Astrocyte (in vitro differentiated cells and primary cell): ENCODE results near the gene PCSK5. TPM values are rescaled to one million over a fixed set of nuclear protein-coding genes. Genes with fewer than 3 reads are reported as not detected.
A peak's percentile ranks its signal among the peaks of the same experiment; 100 is the strongest.
"Not testable (repeated sequence)": the region's sequence is repeated elsewhere in the genome, so short reads cannot be mapped to it uniquely, and the experiment has no call there.

Source experiments
- DNase-seq: peaks from one replicate; pipeline ENCODE4 v3.0.0-alpha.2; 2010; ENCODE audit warnings: low read depth
- FAIRE-seq: peaks from 2 replicates; lab custom pipeline; 2011; peaks lifted over from hg19 to GRCh38; lab: Jason Lieb, UNC
- H2AFZ ChIP-seq: 2 replicates; pipeline ENCODE4 v1.6.0; 2012; ENCODE audit warnings: low read depth, low read length, inconsistent platforms
- H3K27ac ChIP-seq: 2 replicates; pipeline ENCODE4 v1.5.1; 2011; ENCODE audit warnings: low read depth, low read length, inconsistent platforms
- H3K27me3 ChIP-seq: 2 replicates; pipeline ENCODE4 v1.6.0; 2011; ENCODE audit warnings: low read length, inconsistent platforms; ENCODE audit not compliant: insufficient read depth
- H3K36me3 ChIP-seq: 2 replicates; pipeline ENCODE4 v1.5.1; 2011; ENCODE audit warnings: low read length, inconsistent platforms; ENCODE audit not compliant: insufficient read depth
- H3K4me1 ChIP-seq: 2 replicates; pipeline ENCODE4 v1.5.1; 2011; ENCODE audit warnings: low read length, inconsistent platforms; ENCODE audit not compliant: insufficient read depth
- H3K4me2 ChIP-seq: 2 replicates; pipeline ENCODE4 v1.6.0; 2012; ENCODE audit warnings: low read length, inconsistent platforms
- H3K4me3 ChIP-seq: 2 replicates; pipeline ENCODE4 v1.5.1; 2011; ENCODE audit warnings: low read depth, mild to moderate bottlenecking, low read length, inconsistent platforms; ENCODE audit not compliant: insufficient read depth
- H3K79me2 ChIP-seq: 2 replicates; pipeline ENCODE4 v1.6.0; 2012; ENCODE audit warnings: mild to moderate bottlenecking, low read length, inconsistent platforms; ENCODE audit not compliant: insufficient read depth
- H3K9ac ChIP-seq: 2 replicates; pipeline ENCODE4 v1.6.0; 2012; ENCODE audit warnings: mild to moderate bottlenecking, low read length, inconsistent platforms
- H3K9me3 ChIP-seq: 2 replicates; pipeline ENCODE4 v1.5.1; 2012; ENCODE audit warnings: low read depth, mild to moderate bottlenecking, low read length, inconsistent platforms; ENCODE audit not compliant: insufficient read depth
- H4K20me1 ChIP-seq: 2 replicates; pipeline ENCODE4 v1.6.0; 2012; ENCODE audit warnings: low read length, inconsistent platforms; ENCODE audit not compliant: insufficient read depth
- H3K27ac Mint-ChIP-seq: one replicate; pipeline ENCODE4 v1.8.0; 2021; ENCODE audit warnings: mild to moderate bottlenecking, mixed read lengths; ENCODE audit not compliant: unreplicated experiment
- H3K27me3 Mint-ChIP-seq: one replicate; pipeline ENCODE4 v1.8.0; 2021; ENCODE audit warnings: low read depth, mixed read lengths; ENCODE audit not compliant: unreplicated experiment
- H3K36me3 Mint-ChIP-seq: one replicate; pipeline ENCODE4 v1.8.0; 2021; ENCODE audit warnings: low read depth, mixed read lengths; ENCODE audit not compliant: unreplicated experiment
- H3K4me1 Mint-ChIP-seq: one replicate; pipeline ENCODE4 v1.8.0; 2021; ENCODE audit warnings: low read depth, mixed read lengths; ENCODE audit not compliant: unreplicated experiment
- H3K4me3 Mint-ChIP-seq: one replicate; pipeline ENCODE4 v1.8.0; 2021; ENCODE audit warnings: mild to moderate bottlenecking, moderate library complexity, mixed read lengths; ENCODE audit not compliant: unreplicated experiment
- H3K9me3 Mint-ChIP-seq: one replicate; pipeline ENCODE4 v1.8.0; 2021; ENCODE audit warnings: mild to moderate bottlenecking, mixed read lengths; ENCODE audit not compliant: unreplicated experiment
- EZH2 ChIP-seq: IDR thresholded peaks from 2 replicates; pipeline ENCODE4 v1.6.1; 2012; ENCODE audit warnings: mild to moderate bottlenecking, low read length, inconsistent platforms; ENCODE audit not compliant: insufficient read depth
- total RNA-seq: library from RNA; stranded (reverse); gene quantifications from 2 replicates; pipeline ENCODE4 v1.2.1, GENCODE V29; 2021
- TF ChIP-seq, protein P1 (sequence below): IDR thresholded peaks from 2 replicates; pipeline ENCODE4 v1.5.1; 2011; ENCODE audit warnings: low read depth, mild to moderate bottlenecking, inconsistent platforms, low read length, moderate library complexity; ENCODE audit not compliant: insufficient read depth

PCSK5 gene
- total RNA-seq, 1 donor from 2014 or later: 13.1 TPM

DNA sequence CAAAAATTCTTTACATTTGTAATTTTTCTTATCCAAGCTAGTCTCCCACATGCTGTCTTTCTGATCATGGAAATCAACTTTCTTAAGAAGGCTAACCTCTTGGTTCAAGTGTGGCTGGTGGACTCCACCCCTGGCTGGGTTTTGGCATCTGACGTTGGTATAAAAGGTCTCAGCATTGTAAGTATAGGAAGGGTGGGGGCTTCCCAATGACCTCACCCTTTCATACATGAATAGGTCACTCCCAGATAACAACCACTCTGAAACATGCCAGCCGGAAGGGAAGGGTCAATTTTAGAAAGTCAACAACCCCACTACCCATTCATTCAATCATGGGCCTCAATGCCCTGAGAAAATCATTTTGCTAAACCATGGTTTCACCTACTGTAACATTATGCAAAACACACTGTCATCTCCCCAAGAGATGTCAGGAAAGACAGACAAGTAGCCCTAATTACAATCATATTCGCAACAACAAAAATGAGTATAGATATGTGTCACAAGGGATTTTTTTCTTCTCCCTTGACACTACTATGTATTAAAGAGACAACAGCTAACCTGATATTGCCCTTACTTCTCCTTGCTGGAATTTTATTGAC lies 31.9 kb upstream of the PCSK5 start:
- FAIRE-seq (no peak), DNase-seq (no peak)
- H3K9me3 ChIP-seq: no peaks in the 10 kb centered on the region
- Mint-ChIP-seq H3K27me3 (no peaks in the 10 kb centered on the region), H3K27ac (no peak overlapping the region), H3K36me3 (no peaks in the 10 kb centered on the region), H3K4me3 (no peak overlapping the region), H3K9me3 (no peaks in the 10 kb centered on the region), H3K4me1 (no peaks in the 10 kb centered on the region)
- H3K79me2 ChIP-seq: no peaks in the 10 kb centered on the region
- H3K4me2 ChIP-seq: no peak overlapping the region
- H3K36me3 ChIP-seq: no peaks in the 10 kb centered on the region
- TF ChIP-seq, protein P1, sequence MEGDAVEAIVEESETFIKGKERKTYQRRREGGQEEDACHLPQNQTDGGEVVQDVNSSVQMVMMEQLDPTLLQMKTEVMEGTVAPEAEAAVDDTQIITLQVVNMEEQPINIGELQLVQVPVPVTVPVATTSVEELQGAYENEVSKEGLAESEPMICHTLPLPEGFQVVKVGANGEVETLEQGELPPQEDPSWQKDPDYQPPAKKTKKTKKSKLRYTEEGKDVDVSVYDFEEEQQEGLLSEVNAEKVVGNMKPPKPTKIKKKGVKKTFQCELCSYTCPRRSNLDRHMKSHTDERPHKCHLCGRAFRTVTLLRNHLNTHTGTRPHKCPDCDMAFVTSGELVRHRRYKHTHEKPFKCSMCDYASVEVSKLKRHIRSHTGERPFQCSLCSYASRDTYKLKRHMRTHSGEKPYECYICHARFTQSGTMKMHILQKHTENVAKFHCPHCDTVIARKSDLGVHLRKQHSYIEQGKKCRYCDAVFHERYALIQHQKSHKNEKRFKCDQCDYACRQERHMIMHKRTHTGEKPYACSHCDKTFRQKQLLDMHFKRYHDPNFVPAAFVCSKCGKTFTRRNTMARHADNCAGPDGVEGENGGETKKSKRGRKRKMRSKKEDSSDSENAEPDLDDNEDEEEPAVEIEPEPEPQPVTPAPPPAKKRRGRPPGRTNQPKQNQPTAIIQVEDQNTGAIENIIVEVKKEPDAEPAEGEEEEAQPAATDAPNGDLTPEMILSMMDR: no peak
- no peak for TF ChIP-seq EZH2
- no peak overlapping the region for H3K4me3 ChIP-seq
- no peak overlapping the region for H3K9ac ChIP-seq
- no peak overlapping the region for H3K27ac ChIP-seq
- peaks cover 3% of the 10 kb centered on the region for H3K27me3 ChIP-seq
- no peak overlapping the region for H2AFZ ChIP-seq
- no peaks in the 10 kb centered on the region for H4K20me1 ChIP-seq
- no peaks in the 10 kb centered on the region for H3K4me1 ChIP-seq

- Mint-ChIP-seq H3K9me3 (no peaks in the 10 kb centered on the region), H3K4me1 (no peaks in the 10 kb centered on the region), H3K27me3 (no peaks in the 10 kb centered on the region), H3K36me3 (no peaks in the 10 kb centered on the region), H3K4me3 (no peak overlapping the region), H3K27ac (no peak overlapping the region)
- DNase-seq: no peak
- no peaks in the 10 kb centered on the region for H3K36me3 ChIP-seq
- TF ChIP-seq, protein P1: no peak
- TF ChIP-seq EZH2: no peak
- no peak for FAIRE-seq
- no peaks in the 10 kb centered on the region for H3K9me3 ChIP-seq
- H3K27ac ChIP-seq: no peak overlapping the region
- no peaks in the 10 kb centered on the region for H3K27me3 ChIP-seq
- H4K20me1 ChIP-seq: no peaks in the 10 kb centered on the region
- H2AFZ ChIP-seq: no peak overlapping the region
- no peaks in the 10 kb centered on the region for H3K4me1 ChIP-seq
- H3K4me2 ChIP-seq: no peak overlapping the region
- no peaks in the 10 kb centered on the region for H3K79me2 ChIP-seq
- no peak overlapping the region for H3K9ac ChIP-seq
- no peak overlapping the region for H3K4me3 ChIP-seq
Measured at GRCh38 chr9:75864266-75864665, 26.2 kb upstream of the PCSK5 start.

DNA sequence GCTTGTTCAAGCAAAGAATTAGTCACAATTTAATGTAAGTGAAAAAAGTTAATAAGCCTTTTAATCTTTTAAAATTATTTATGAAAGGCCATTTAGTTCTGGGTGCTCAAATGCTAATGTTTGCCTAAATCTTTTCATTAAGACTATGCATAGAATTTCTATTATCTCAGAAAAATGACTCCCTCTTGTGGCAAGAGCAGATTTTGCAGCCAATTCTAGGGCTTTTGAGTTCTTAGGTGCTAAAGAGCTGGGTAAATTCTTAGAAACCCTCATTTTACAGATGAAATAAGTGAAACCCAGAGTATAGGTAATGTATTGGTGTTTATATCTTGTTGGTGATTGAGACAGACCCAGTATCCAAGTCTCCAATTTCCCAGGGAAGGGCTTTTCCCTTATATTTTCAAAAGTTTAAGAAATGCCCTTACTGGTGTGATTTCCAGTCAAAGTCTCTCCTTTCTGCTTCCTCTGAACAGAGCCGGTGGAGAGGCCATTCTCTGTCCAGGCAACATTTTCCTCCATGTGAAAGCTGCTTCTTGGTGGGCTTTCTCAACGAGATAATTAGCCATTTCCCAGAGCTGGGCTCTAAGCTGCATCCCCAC lies 24.1 kb upstream of the PCSK5 start:
- H3K4me1 ChIP-seq: no peaks in the 10 kb centered on the region
- H3K27me3 ChIP-seq: no peaks in the 10 kb centered on the region
- H3K4me3 ChIP-seq: no peak overlapping the region
- no peaks in the 10 kb centered on the region for H3K9me3 ChIP-seq
- no peaks in the 10 kb centered on the region for H3K36me3 ChIP-seq
- FAIRE-seq (no peak), DNase-seq (peak; percentile 28)
- Mint-ChIP-seq H3K27ac (no peak overlapping the region), H3K4me3 (no peak overlapping the region), H3K27me3 (no peaks in the 10 kb centered on the region), H3K36me3 (no peaks in the 10 kb centered on the region), H3K9me3 (no peaks in the 10 kb centered on the region), H3K4me1 (no peaks in the 10 kb centered on the region)
- TF ChIP-seq, protein P1: peak; percentile 87
- no peak for TF ChIP-seq EZH2
- no peaks in the 10 kb centered on the region for H4K20me1 ChIP-seq
- no peak overlapping the region for H3K27ac ChIP-seq
- H3K79me2 ChIP-seq: no peaks in the 10 kb centered on the region
- no peak overlapping the region for H3K4me2 ChIP-seq
- H3K9ac ChIP-seq: no peak overlapping the region
- no peak overlapping the region for H2AFZ ChIP-seq

- not testable (repeated sequence) for H3K9ac ChIP-seq, H3K36me3 ChIP-seq, H3K4me2 ChIP-seq, H3K27me3 Mint-ChIP-seq, H3K27ac ChIP-seq, H3K9me3 Mint-ChIP-seq, H2AFZ ChIP-seq, H3K4me3 ChIP-seq, H4K20me1 ChIP-seq, H3K4me1 ChIP-seq, H3K4me1 Mint-ChIP-seq, DNase-seq, FAIRE-seq, H3K79me2 ChIP-seq, H3K4me3 Mint-ChIP-seq, H3K9me3 ChIP-seq, H3K27ac Mint-ChIP-seq, H3K27me3 ChIP-seq, H3K36me3 Mint-ChIP-seq
Measured at GRCh38 chr9:75868526-75868925, 21.9 kb upstream of the PCSK5 start.
